Fibroblast of skin of left quadriceps (primary cell): ENCODE measurements around the gene ANGPTL3.
A peak's percentile ranks its signal among the peaks of the same experiment; 100 is the strongest.
"Not testable (repeated sequence)": the region's sequence is repeated elsewhere in the genome, so short reads cannot be mapped to it uniquely, and the experiment has no call there.

Experiments used
- DNase-seq, 2 experiments: peaks; one replicate each; pipeline ENCODE4 v3.0.0-alpha.2; 2013; ENCODE audit warnings: low read depth in 2 of 2

Gene ANGPTL3, protein sequence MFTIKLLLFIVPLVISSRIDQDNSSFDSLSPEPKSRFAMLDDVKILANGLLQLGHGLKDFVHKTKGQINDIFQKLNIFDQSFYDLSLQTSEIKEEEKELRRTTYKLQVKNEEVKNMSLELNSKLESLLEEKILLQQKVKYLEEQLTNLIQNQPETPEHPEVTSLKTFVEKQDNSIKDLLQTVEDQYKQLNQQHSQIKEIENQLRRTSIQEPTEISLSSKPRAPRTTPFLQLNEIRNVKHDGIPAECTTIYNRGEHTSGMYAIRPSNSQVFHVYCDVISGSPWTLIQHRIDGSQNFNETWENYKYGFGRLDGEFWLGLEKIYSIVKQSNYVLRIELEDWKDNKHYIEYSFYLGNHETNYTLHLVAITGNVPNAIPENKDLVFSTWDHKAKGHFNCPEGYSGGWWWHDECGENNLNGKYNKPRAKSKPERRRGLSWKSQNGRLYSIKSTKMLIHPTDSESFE

DNA sequence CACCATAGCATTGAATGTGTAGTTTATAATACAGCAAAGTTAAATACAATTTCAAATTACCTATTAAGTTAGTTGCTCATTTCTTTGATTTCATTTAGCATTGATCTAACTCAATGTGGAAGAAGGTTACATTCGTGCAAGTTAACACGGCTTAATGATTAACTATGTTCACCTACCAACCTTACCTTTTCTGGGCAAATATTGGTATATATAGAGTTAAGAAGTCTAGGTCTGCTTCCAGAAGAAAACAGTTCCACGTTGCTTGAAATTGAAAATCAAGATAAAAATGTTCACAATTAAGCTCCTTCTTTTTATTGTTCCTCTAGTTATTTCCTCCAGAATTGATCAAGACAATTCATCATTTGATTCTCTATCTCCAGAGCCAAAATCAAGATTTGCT is at the start of gene ANGPTL3:
Gene ANGPTL3, plus strand, starts transcription at position 240 of the 400 bp plus-strand sequence. Its CDS starts 47 bp downstream, at position 287.
- no peak for DNase-seq

DNA sequence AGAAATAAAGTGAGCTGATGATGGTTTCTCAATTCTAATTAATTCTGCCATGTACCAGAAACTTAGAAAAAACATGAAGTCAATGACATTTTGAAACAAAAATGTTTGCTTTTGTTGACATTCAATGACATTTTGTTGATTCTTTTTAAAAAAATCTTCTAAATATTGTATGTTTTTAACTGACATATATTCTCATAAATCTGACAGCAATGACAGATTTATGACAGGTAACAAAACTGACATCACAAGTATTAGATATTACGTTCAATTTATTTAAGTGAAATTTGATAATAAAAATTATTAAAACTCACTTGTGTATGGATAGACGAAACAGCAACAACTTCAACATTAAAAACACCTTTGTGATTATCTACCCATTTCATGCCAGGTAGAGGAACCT is 36.0 kb upstream of the ANGPTL3 start:
- no peak for DNase-seq

DNA sequence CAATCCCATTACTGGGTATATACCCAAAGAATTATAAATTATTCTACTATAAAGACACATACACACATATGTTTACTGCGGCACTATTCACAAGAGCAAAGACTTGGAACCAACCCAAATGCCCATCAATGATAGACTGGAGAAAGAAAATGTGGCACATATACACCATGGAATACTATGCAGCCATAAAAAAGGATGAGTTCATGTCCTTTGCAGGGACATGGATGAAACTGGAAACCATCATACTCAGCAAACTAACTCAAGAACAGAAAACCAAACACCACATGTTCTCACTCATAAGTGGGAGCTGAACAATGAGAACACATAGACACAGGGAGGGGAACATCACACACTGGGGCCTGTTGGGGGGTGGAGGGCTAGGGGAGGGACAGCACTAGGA is 30.1 kb upstream of the ANGPTL3 start:
- not testable (repeated sequence) for DNase-seq

DNA sequence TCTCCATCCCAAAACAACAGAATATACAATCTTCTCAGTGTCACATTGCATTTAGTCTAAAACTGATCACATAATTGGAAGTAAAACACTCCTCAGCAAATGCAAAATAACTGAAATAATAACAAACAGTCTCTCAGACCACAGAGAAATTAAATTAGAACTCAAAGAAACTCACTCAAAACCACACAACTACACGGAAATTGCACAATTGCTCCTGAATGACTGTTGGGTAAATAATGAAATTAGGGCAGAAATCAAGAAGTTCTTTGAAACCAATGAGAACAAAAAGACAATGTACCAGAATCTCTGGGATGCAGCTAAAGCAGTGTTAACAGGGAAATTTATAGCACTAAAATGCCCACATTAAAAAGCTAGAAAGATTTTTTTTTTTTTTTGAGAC is 29.4 kb upstream of the ANGPTL3 start:
- not testable (repeated sequence) for DNase-seq

DNA sequence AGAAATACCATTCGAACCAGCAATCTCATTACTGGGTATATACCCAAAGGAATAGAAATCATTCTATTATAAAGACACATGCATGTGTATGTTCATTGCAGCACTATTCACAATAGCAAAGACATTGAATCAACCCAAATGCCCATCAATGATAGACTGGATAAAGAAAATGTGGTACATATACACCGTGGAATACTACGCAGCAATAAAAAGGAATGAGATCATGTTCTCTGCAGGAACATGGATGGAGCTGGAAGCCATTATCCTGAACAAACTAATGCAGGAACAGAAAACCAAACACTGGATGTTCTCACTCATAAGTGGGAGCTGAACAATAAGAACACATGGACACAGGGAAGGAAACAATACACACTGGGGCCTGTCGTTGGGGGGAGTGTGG is 25.8 kb upstream of the ANGPTL3 start:
- not testable (repeated sequence) for DNase-seq

DNA sequence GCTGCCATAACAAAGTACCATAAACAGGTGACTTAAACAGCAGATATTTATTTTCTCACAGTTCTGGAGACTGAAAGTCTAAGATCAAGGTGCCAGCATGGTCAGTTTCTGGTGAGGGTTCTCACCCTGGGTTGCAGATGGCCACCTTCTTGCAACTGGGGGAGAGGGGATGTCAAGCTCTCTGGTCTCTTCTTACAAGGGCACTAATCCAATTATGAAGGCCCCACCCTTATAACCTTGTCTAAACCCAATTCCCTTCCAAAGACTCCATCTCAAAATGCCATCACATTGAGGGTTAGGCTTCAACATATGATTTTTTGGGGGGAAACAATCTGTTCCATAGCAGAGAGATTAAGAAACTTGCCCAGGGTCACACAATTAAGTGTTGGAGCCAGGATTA is 24.8 kb upstream of the ANGPTL3 start:
- DNase-seq, result no peak

DNA sequence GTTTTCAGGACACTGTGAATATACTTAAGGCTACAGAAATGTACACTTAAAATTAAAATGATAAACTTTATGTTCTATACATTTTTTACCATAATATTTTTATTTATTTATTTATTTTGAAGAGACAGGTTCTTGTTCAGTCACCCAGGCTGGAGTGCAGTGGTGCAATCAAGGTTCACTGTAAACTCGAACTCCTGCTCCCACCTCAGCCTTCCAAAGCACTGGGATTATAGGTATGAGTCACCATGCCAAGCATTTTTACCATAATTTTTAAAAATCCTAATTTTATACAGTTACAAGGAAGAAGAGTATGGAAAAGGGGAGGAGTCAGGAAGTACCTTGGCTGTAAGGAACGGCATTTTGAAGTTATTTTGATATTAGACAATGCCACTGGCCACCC is 23.6 kb upstream of the ANGPTL3 start:
- DNase-seq, result no peak

DNA sequence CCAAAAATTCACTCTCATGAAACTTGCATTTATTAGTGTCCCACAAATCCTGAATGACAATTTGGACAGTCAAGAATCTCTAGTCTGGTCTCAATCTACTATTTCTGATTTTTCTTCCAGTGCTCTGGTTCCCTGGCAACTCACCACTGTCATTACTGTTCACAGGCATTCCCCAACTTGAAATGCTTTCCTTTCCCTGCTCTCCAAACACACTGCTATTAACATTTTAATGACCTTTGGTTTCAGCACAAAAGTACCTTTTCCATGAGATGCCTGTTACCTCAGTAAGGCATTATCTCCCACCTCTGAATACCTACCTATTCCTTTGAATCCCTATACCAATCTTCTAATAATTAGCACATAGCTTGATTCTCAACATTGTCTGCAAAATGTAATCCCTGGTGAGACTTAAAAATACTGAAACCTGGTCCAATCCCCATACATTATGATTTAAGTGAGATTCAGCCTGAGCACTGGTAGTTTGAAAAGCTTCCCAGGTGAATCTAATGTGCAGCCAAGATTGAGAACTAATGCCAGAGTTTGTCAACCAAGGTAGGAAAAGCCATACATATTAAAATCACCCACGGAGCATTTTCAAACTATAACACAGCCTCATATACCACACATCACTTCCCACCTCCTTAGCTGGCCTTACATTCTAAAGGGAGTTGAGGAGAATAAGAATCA is 11.7 kb upstream of the ANGPTL3 start:
- DNase-seq, result no peak

DNA sequence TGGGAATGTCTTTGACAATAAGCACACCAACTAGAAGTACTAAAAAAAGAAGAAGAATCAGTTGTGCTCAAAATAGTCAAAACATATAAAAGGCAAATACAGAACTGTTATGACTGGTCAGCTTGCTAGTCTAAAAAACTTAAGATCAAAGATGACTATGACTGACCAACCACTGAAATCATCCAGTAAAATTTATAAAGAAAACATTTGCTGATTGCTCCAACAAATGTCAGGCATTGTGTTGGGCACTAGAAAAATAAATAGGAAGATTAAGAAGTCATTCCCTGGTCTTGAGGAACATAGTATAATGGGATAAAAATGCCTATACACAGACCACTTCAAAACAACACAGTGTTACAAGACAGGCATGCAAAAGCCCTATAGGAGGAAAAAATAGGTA is 9.3 kb upstream of the ANGPTL3 start:
- no peak for DNase-seq

DNA sequence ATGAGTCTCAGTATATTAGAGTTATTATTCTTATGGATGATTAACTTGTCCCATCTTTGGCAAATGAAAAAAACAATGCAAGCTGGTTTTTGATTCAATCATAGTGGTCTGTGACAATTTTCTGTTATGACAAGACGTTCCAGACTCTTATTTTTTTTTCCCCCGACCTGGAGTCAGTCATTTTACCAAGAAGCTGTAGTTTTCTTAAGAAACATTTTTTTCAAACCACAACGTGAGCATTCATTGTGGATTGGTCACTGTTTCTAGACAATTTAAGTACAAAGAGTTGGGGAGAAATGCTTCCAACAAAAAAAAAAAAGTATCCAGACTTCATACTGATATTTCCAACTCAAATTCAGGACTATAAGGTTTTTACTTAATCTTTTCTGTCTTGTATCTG is 8.0 kb upstream of the ANGPTL3 start:
- peak in 1 of 2 experiments; percentile 6 for DNase-seq

DNA sequence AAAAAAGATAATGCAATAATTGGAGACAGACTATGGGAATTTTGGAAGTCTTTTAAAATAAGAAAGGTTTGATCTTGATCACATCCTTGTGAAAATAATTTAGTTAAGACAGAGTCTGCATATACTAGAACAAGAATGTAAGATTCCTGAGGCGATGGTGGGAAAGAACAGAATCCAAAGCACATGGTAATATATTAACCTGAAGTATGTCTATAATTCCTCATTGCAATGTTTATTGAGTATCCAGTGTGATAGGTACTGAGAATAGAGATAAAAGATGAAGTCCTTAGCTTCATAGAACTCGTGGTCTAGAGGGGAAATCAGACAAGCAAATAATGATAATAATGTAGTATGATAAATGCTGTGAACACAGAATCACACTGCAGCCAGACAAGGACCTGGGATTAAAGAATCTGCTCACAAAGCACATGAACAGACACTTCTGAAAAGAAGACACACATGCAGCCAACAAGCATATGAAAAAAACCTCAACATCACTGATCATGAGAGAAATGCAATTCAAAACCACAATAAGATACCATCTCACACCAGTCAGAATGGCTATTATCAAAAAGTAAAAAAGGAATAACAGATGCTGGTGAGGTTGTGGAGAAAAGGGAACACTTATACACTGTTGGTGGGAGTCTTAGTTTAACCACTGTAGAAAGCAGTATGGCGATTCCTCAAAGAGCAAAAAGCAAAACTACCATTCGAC is 6.9 kb upstream of the ANGPTL3 start:
- no peak for DNase-seq

DNA sequence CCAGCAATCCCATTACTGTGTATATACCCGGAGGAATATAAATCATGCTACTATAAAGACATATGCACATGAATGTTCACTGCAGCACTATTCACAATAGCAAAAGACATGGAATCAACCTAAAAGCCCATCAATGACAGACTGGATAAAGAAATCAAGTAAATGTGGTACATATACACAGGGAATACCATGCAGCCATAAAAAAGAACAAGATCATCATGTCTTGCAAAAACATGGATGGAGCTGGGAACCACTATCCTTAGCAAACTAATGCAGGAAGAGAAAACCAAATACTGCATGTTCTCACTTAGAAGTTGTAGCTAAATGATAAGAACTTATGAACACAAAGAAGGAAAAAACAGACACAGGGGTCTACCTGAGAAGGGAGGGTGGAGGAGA is 6.4 kb upstream of the ANGPTL3 start:
- no peak for DNase-seq

DNA sequence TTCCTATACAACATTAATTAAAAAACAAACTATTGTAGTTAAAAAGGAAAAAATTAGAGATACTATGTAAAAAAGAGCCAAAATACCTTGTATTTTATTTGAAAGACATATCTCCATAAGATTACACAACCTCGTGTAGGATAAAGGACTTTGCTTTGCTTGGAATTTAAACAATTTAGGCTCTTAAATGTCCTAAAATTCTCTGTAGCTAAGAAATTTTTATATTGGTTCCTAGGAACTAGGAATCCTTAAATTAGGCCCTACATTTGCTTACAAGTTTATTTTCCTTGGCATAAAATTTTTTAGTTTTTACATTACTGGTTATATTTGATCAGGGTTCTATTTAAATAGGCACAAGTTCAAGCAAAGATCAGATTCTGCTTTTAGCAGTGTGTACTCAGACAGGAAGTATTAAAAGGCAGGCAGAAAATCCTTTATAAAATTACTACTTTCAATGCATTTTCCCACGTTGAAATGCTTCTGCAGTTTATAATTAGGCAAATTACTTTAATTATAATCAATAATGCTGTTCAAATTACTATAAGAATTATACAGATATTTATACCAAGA is 3.4 kb upstream of the ANGPTL3 start:
- no peak for DNase-seq

DNA sequence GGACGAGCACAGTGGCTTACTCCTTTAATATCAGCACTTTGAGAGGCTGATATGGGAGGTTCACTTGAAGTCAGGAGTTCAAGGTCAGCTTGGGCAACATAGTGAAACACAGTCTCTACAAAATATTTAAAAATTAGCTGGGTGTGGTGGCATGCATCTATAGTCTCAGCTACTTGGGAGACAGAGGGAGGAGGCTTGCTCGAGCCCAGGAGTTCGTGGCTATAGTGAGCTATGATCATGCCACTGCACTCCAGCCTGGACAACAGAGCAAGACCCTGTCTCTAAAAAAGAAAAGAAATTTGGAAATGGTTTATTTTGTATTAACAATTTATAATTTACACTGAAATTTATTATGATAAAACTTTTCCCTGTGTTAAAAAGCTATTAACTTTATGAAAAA is 1.7 kb upstream of the ANGPTL3 start:
- no peak for DNase-seq

DNA sequence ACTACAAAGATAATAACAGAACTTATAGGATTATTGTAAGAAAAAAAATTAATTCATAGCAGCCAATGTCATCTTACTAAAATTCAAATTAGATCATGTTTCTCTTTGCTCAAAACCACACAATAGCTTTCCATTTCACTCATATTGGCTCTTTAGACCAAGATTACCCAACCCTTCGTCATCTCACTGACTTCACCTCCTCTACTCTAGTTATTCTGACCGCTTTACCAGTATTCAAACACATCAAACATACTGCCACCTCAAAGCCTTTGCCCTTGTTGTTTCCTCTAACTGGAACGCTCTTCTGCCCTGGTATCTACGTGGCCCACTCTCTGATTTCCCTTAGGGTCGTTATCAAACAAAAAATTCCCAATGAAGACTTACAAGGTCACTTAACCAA is 1.7 kb downstream of the ANGPTL3 start:
- DNase-seq, result no peak

DNA sequence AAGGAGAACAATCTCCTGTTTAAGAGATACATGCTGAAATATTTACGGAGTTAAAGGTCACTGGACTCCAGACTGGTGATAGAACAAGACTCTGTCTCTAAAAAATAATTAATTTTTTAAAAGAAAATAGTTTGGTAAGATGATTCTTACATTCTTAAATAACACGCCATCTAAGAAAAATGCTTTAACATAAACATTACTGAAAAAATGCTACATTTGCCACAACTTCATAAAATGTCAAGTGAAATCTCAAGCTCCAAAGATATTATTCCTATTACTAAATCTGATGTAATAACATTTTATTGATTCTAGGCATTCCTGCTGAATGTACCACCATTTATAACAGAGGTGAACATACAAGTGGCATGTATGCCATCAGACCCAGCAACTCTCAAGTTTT is 4.1 kb downstream of the ANGPTL3 start:
- no peak for DNase-seq

DNA sequence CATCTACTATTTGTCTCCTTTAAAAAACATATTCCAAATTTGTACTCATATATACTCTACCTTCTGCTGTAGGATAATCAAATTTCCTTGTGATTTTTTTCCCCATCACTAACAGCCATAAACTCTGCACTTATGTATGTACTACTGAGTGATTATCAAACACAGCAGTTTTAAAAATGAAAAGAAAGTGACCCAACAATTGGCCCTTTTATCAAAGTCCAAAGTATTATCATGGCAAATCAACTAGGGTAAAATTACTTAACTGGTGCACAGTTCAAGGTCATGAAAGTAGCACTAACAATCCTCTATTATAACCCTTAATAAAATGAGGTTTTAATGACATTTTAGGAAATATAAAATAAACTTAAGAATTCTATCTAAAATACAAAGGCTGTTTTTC is 11.6 kb downstream of the ANGPTL3 start:
- no peak for DNase-seq

DNA sequence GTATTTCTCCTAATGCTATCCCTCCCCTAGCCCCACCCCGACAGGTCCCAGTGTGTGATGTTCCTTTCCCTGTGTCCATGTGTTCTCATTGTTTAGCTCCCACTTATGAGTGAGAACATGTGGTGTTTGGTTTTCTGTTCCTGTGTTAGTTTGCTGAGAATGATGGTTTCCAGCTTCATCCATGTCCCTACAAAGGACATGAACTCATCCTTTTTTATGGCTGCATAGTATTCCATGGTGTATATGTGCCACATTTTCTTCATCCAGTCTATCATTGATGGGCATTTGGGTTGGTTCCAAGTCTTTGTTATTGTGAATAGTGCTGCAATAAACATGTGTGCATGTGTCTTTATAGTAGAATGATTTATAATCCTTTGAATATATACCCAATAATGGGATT is 13.3 kb downstream of the ANGPTL3 start:
- DNase-seq, result not testable (repeated sequence)

DNA sequence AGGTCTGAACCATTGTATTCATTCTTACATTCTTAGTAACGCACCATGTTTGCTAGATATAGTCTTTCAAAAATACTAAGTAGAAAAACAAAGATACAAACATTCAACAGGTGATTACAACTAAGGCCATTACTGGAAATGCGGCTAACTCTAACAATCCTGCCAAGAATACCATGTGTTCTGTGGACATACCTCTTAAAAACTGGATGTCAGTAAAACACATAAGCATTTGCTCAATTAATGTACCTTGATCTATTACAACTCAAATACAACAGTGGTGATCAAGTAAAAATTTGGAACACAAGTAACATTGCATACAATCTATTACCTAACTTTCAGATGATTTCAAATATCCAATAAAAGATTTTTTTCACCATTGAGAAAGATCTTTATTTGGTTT is 15.4 kb downstream of the ANGPTL3 start:
- no peak for DNase-seq

DNA sequence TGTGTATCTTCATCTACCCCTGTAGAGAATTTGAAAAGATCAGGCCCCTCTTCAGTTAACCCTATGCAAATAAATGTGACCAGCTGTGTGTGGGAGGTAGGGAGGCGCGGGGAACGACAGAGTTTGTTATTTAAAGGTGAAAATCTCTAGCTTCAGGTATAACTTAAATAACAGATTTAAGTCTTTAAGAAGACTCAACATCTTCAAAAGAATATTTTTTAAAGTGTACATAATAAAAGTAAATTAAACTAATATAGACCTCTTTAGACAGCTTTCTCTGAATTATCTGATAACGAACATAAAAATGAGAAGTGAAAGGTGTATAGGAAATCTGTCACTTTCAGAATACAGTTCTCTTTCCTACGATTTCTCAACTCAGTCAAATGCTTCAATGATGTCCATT is 16.0 kb downstream of the ANGPTL3 start:
- DNase-seq, result no peak

DNA sequence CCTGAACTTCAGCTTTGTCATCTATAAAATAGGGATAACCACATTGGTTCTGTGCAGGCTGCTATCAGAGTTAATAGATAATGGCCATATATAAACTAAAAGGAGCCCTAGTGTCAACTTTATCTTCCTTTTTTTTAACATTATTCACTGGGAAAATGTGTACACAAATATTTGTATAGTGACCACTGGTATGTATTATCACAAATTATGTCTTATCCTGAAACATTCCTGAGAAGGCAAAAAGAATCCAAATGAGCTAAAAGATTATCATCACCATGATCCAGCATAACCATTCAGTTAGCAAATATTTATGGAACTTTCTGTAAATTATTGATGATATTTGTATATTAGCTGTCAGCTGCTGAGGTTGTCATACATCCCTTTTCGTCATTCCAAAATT is 16.6 kb downstream of the ANGPTL3 start:
- peak in 1 of 2 experiments; percentile 6 for DNase-seq

DNA sequence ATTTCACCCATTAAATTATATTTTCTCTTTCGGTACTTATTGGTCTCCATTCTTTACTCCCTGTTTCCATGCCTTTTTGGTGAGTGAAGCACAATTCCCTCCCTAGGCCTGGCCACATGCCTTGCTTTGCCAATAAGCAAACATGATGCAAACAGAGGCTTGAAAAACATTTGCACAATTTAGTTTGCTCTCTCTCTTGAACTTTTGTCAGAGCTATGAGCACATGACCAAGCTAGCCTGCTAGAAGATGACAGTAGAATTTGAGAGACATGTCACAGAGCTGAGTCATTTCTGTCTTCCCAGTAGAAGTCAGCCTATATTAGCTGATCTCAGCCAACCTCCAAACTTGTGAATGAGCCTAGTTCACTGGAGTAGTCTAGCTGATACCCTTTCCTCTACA is 24.6 kb downstream of the ANGPTL3 start:
- peak; percentile 73 to 74 for DNase-seq
